ENCODE measurements around the gene TFR2. TPM values are rescaled to one million over a fixed set of nuclear protein-coding genes. Genes with fewer than 3 reads are reported as not detected.

TFR2 gene
- total and polyA plus RNA-seq, 2 of the 13 experiments (the other 11 are each of a cell fraction or from before 2014, with no cell fraction given), result 36.9 to 64.2 TPM

DNA sequence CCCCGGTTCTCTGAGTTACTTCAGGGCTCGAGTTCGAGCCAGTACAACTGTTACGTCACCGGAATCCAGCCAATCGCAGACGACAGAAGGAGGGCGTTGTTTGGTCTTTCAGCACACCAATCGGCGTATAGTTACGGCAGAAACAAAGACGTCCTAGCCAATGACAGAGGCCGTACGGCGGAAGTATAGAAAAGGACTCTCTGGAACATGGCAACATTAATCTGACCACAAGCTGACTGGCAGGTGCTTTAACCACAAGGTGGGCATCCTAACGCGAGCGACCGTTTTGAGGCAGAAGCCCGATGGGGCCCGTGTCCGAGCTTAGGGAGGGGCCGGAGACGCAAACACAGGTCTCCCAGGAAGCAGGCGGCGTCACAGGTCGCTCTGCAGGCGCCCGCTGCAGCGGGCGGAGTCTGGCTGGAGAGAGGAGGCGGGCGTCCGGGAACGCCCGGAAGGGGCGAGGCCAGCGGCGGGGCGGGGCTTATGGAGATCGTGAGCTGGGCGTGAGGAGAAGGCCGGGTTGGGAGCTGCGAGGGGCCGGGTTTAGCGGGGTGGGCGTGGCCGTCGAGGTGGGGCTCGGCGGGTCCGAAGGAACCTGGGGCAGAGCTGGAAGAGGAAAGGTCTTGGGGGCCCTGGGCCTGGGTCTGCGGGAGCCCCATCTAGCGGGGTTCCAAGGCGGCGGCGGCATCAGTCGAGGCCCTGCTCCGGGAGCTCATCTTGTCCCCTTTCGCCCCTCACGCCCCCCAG lies 29.2 kb downstream of the TFR2 start, which contains the start of gene MOSPD3 (continued):
- TF ChIP-seq FOXM1 (CRISPR knock-in tag; IDR thresholded peaks at IDR 0.05), result no peak
- TF ChIP-seq PHF5A (CRISPR knock-in tag; IDR thresholded peaks at IDR 0.05; ENCODE audit: low read depth, unreplicated experiment), result no peak
- no peak for TF ChIP-seq SP140L (CRISPR knock-in tag; IDR thresholded peaks at IDR 0.05; ENCODE audit: borderline replicate concordance)
- TF ChIP-seq CC2D1A (CRISPR knock-in tag; IDR thresholded peaks at IDR 0.05), result no peak
- no peak for TF ChIP-seq ZNF224 (CRISPR knock-in tag; IDR thresholded peaks at IDR 0.05)
- TF ChIP-seq, protein P1, sequence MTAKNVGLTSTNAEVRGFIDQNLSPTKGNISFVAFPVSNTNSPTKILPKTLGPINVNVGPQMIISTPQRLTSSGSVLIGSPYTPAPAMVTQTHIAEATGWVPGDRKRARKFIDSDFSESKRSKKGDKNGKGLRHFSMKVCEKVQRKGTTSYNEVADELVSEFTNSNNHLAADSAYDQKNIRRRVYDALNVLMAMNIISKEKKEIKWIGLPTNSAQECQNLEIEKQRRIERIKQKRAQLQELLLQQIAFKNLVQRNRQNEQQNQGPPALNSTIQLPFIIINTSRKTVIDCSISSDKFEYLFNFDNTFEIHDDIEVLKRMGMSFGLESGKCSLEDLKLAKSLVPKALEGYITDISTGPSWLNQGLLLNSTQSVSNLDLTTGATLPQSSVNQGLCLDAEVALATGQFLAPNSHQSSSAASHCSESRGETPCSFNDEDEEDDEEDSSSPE (CRISPR knock-in tag; IDR thresholded peaks at IDR 0.05), result no peak
- no peak for TF ChIP-seq ZNF225 (CRISPR knock-in tag; IDR thresholded peaks at IDR 0.05)
- TF ChIP-seq SP4 (CRISPR knock-in tag; IDR thresholded peaks at IDR 0.05), result no peak; the same call in none of the 2 replicates
- no peak for TF ChIP-seq ZNF431 (CRISPR knock-in tag; IDR thresholded peaks at IDR 0.05; ENCODE audit: borderline replicate concordance, low read depth)
- TF ChIP-seq ZNF674 (CRISPR knock-in tag; IDR thresholded peaks at IDR 0.05; ENCODE audit: low read depth), result no peak
- no peak for TF ChIP-seq FOSL2 (CRISPR knock-in tag; IDR thresholded peaks at IDR 0.05)
- TF ChIP-seq, protein P2, sequence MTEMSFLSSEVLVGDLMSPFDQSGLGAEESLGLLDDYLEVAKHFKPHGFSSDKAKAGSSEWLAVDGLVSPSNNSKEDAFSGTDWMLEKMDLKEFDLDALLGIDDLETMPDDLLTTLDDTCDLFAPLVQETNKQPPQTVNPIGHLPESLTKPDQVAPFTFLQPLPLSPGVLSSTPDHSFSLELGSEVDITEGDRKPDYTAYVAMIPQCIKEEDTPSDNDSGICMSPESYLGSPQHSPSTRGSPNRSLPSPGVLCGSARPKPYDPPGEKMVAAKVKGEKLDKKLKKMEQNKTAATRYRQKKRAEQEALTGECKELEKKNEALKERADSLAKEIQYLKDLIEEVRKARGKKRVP (CRISPR knock-in tag; IDR thresholded peaks at IDR 0.05), result no peak
- TF ChIP-seq ZNF703 (CRISPR knock-in tag; IDR thresholded peaks at IDR 0.05; ENCODE audit: borderline replicate concordance), result no peak
- TF ChIP-seq, protein P3, sequence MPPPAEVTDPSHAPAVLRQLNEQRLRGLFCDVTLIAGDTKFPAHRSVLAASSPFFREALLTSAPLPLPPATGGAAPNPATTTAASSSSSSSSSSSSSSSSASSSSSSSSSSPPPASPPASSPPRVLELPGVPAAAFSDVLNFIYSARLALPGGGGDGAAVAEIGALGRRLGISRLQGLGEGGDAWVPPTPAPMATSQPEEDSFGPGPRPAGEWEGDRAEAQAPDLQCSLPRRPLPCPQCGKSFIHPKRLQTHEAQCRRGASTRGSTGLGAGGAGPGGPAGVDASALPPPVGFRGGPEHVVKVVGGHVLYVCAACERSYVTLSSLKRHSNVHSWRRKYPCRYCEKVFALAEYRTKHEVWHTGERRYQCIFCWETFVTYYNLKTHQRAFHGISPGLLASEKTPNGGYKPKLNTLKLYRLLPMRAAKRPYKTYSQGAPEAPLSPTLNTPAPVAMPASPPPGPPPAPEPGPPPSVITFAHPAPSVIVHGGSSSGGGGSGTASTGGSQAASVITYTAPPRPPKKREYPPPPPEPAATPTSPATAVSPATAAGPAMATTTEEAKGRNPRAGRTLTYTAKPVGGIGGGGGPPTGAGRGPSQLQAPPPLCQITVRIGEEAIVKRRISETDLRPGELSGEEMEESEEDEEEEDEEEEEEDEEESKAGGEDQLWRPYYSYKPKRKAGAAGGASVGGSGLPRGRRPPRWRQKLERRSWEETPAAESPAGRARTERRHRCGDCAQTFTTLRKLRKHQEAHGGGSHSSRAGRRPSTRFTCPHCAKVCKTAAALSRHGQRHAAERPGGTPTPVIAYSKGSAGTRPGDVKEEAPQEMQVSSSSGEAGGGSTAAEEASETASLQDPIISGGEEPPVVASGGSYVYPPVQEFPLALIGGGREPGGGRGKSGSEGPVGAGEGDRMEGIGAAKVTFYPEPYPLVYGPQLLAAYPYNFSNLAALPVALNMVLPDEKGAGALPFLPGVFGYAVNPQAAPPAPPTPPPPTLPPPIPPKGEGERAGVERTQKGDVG (CRISPR knock-in tag; IDR thresholded peaks at IDR 0.05; ENCODE audit: borderline replicate concordance), result no peak
- TF ChIP-seq, protein P4, sequence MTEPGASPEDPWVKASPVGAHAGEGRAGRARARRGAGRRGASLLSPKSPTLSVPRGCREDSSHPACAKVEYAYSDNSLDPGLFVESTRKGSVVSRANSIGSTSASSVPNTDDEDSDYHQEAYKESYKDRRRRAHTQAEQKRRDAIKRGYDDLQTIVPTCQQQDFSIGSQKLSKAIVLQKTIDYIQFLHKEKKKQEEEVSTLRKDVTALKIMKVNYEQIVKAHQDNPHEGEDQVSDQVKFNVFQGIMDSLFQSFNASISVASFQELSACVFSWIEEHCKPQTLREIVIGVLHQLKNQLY (CRISPR knock-in tag; IDR thresholded peaks at IDR 0.05), result no peak
- no peak for TF ChIP-seq ZFP1 (CRISPR knock-in tag; IDR thresholded peaks at IDR 0.05)
- TF ChIP-seq MIXL1 (CRISPR knock-in tag; IDR thresholded peaks at IDR 0.05), result no peak
- no peak for TF ChIP-seq HOXA9 (CRISPR knock-in tag; IDR thresholded peaks at IDR 0.05; ENCODE audit: borderline replicate concordance)
- TF ChIP-seq, protein P5, sequence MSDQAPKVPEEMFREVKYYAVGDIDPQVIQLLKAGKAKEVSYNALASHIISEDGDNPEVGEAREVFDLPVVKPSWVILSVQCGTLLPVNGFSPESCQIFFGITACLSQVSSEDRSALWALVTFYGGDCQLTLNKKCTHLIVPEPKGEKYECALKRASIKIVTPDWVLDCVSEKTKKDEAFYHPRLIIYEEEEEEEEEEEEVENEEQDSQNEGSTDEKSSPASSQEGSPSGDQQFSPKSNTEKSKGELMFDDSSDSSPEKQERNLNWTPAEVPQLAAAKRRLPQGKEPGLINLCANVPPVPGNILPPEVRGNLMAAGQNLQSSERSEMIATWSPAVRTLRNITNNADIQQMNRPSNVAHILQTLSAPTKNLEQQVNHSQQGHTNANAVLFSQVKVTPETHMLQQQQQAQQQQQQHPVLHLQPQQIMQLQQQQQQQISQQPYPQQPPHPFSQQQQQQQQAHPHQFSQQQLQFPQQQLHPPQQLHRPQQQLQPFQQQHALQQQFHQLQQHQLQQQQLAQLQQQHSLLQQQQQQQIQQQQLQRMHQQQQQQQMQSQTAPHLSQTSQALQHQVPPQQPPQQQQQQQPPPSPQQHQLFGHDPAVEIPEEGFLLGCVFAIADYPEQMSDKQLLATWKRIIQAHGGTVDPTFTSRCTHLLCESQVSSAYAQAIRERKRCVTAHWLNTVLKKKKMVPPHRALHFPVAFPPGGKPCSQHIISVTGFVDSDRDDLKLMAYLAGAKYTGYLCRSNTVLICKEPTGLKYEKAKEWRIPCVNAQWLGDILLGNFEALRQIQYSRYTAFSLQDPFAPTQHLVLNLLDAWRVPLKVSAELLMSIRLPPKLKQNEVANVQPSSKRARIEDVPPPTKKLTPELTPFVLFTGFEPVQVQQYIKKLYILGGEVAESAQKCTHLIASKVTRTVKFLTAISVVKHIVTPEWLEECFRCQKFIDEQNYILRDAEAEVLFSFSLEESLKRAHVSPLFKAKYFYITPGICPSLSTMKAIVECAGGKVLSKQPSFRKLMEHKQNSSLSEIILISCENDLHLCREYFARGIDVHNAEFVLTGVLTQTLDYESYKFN (CRISPR knock-in tag; conservative IDR thresholded peaks at IDR 0.05), result no peak
- TF ChIP-seq ZNF180 (CRISPR knock-in tag; IDR thresholded peaks at IDR 0.05; ENCODE audit: borderline replicate concordance, low read depth), result no peak
